Myocyte (in vitro differentiated cells): ENCODE measurements around the gene LRRC10B. TPM values are rescaled to one million over a fixed set of nuclear protein-coding genes. Genes with fewer than 3 reads are reported as not detected.
A peak's percentile ranks its signal among the peaks of the same experiment; 100 is the strongest.
"Not testable (repeated sequence)": the region's sequence is repeated elsewhere in the genome, so short reads cannot be mapped to it uniquely, and the experiment has no call there.

Experiments used
- DNase-seq: peaks from one replicate; pipeline ENCODE4 v3.0.0-alpha.2; 2012; ENCODE audit warnings: low read depth
- polyA plus RNA-seq: library from polyadenylated mRNA; unstranded; fragments of >200 nt; gene quantifications from one replicate; pipeline ENCODE4 v1.2.1, GENCODE V29; 2012; ENCODE audit warnings: missing spikeins
- total RNA-seq: library from RNA; depleted of rRNA; stranded (reverse); fragments of >200 nt; gene quantifications from 2 replicates; pipeline ENCODE4 v1.2.3, GENCODE V29; 2014

The LRRC10B gene
- total RNA-seq, result not detected in 2 replicates
- not detected for polyA plus RNA-seq

DNA sequence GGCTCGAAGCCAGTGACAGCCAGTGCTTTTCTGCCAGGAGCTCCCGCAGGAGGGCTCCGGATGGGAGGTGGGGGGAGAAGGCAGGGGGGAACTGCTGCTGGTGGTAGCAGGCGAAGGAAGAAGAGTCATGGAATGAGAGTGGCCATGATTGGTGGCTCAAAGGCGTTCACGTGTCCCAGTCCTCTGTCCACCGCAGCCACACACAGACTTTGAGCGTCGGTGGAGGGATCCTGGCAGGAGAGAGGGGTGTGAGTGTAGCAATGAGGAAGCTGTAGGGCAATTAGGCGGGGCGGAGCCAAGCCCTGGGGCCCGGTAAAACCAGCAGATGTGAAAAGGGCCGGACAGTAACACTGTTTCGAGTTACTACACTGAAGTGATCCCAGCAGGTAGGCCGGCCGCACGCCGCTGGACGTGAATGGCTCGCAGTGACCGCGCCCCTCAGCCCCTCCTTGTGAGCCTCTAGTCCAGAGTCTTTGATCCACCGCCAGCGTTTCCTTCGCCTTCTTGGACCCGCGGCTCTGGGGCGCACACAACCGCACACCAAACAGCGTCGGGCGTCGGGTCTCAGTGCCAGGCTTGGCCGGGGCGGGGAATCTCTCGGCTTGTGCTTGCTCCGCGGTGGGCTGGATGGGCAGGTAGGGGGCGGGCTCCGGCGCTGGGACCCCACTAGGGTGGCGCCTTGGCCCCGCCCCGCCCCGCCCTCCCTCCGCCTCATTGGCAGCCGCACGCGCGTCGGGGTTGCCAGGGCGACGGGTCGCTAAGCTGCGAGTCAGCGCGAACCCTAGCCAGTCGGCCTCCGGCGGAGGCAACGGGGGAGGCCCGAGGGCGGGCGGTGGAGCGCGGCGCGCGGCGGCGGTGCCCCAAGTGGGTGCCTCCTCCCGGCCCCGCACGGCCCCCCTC is at the start of gene LRRC10B:
TSS of gene LRRC10B (plus strand) at position 788 of the 900 bp plus-strand sequence. CDS start 250 bp downstream, outside the sequence.
- no peak for DNase-seq

GRCh38 chr11:61460474-61460881 is 48.1 kb upstream of the LRRC10B start:
- DNase-seq, result no peak

- no peak for DNase-seq
These were observed 47.6 kb upstream of the LRRC10B start for GRCh38 chr11:61460986-61461385.

DNA sequence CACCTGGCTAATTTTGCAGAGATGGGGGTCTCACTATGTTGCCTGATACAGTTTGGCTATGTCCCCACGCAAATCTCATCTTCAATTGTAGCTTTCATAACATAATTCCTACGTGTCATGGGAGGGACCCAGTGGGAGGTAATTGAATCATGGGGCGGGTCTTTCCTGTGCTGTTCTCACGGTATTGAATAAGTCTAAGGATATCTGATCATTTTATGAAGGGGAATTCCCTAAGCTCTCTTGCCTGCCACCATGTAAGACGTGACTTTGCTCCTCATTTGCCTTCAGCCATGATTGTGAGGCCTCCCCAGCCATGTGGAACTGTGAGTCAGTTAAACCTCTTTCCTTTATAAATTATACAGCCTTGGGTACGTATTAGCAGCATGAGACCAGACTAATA is 40.9 kb upstream of the LRRC10B start:
- not testable (repeated sequence) for DNase-seq

DNA sequence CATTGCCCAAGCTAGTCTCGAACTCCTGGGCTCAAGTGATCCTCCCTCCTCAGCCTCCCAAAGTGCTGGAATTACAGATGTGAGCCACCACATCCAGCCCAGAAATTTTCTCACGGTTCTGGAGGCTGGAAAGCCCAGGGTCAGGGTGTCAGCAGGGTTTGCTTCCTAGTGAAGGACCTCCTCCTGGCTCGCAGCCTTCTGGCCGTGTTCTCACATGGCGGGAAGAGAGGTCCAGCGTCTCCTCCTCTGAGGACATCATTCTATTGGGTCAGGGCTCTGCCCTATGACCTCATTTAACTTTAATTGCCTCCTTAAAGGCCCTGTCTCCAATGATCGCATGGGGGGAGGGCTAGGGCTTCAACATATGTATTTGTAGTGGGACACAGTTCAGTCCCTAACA is 40.5 kb upstream of the LRRC10B start:
- DNase-seq, result no peak

DNA sequence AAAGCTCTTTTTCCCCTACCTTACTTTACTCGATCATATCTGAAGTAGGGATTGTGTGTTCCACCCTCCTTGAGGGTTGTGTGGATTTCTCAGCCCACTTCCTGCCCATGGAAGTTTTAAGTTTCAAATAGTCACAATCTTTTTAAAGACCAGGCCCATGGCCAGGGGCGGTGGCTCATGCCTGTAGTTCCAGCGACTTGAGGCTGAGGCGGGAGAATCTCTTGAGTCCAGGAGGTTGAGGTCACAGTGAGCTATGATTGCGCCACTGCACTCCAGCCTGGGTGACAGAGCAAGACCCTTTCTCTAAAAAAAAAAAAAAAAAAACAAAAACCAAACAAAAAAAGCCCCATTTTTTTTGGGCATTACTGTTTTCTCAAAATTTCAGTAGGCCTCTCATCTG is 36.3 kb upstream of the LRRC10B start:
- DNase-seq, result peak; percentile 93

DNA sequence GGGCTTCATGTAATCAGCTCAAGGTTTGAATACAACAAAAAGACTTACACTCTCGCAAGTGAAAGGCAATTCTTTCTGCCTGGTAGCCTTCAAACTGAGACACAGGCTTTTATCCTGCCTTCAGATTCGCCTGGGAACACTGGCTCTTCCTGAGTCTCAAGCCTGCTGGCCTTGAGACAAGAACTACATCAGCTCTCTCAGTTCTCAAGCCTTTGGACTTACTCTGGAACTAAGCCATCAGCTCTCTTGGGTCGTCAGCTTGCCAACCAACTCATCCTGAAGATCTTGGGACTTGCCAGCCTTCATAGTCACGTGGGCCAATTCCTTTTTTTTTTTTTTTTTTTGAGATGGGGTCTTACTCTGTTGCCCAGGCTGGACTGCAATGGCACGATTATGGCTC is 35.7 kb upstream of the LRRC10B start:
- peak; percentile 57 for DNase-seq

DNA sequence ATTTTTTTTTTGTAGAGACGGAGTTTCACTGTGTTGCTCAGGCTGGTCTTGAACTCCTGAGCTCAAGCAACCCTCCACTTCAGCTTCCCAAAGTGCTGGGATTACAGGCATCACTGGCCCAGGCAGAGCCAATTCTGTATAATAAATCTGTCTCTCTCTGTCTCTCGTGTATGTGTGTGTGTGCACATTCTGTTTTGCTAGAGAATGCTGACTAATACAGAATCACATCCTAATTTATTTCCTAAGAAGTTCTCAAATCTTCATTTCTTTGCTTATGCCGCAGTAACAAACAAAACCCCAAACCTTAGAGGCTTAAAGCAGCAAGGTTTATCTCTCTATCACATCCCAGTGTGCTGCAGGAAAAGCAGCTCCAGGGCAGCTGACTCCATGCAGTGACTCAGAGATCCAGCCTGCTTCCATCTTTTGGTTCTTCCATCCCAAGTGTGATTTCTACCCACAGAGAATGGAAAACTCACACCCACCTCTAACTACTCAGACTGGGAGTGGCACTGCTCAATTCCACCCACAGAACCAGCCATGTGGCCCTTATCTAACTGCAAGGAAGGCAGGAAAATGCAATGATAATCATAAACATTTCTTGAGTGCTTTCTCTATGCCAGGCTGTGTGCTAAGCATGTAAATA is 35.1 kb upstream of the LRRC10B start:
- no peak for DNase-seq

- DNase-seq, result no peak
These were observed 34.4 kb upstream of the LRRC10B start for GRCh38 chr11:61474013-61474643.

DNA sequence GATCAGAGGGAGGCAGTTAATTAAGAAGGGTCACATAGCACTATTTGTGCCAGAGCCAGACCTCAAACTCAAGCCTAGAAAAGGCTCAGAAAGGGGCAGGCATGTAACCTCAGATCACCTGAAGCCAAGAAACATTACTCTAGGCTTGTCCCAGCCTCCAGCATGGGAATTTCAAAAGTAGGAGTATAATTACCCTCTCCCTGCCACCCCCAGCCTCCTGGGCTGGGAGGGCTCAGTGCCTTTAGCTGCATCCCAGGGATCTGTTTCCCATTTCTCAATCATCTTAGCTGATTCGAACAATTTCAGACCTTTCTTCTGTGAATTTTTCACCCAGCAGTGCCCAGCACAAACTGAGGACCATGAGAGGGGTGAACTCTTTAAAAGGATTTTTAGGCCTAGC is 33.1 kb upstream of the LRRC10B start:
- DNase-seq, result no peak

DNA sequence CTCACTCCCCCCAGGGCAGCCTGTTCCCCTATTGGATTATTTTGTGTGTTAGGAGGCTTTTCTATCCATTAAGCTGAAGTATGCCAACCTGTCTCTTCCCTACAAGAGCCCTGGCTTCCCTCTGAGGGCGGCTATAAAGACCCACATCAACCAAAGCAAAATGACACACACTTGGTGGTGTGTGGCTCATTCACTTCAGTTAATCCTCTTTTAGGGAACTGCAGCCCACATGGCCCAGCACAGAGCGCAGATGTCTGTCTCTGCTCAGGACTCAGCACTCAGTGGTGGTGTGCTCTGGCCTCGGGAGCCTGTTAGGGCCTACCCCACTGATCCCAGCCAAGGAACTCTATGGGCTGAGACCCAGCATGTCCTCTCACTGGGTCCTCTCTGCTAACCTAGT is 32.2 kb upstream of the LRRC10B start:
- DNase-seq, result no peak

GRCh38 chr11:61477126-61477525 is 31.4 kb upstream of the LRRC10B start:
- no peak for DNase-seq

GRCh38 chr11:61477727-61478148 is 30.8 kb upstream of the LRRC10B start:
- no peak for DNase-seq

DNA sequence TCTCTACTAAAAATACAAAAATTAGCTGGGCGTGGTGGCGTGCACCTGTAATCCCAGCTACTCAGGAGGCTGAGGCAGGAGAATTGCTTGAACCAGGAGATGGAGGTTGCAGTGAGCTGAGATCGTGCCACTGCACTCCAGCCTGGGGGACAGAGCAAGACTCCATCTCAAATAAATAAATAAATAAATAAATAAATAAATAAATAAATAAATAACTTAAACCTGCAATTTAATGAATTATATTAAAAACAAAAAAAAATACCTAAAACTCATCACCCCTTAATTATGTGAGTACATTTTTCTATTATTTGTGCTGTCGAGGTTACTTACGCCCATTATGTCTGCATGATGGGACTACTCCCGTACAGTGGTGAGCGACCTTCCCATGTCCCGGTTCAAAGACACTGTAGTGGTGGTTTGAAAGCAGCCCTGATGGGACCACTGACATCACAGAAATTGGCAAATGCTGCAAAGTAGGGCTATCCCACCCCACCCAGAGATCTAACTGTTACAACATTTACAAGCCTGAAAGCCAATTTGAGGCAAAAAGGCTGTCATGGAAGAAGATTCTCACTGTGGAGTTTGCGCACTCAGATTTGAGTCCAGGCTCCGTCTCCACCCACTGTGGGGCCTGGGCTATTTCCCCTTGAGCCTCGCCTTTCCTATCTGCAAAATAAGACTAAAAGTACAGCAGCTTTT is 29.0 kb upstream of the LRRC10B start:
- DNase-seq, result not testable (repeated sequence)

GRCh38 chr11:61480261-61480993 is 28.1 kb upstream of the LRRC10B start:
- DNase-seq, result no peak

GRCh38 chr11:61480994-61481335 is 27.6 kb upstream of the LRRC10B start:
- no peak for DNase-seq

DNA sequence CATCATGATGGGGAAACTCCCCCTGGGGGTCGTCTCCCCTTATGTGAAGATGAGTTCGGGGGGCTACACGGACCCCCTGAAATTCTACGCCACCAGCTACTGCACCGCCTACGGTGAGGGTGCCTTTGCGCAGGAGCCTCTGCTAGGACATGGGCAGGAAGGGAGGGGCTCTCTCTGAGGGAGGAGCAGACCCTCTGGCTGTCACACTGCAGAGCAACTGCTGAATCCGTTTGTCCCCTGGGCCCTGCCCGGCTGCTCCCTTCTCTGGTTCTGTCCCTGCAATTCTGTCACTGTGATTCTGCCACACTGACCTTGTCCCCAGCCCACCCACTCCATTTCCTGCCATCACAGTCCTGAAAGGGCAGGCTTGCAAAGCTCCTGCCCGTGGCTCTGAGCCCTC is 26.7 kb upstream of the LRRC10B start:
- no peak for DNase-seq

DNA sequence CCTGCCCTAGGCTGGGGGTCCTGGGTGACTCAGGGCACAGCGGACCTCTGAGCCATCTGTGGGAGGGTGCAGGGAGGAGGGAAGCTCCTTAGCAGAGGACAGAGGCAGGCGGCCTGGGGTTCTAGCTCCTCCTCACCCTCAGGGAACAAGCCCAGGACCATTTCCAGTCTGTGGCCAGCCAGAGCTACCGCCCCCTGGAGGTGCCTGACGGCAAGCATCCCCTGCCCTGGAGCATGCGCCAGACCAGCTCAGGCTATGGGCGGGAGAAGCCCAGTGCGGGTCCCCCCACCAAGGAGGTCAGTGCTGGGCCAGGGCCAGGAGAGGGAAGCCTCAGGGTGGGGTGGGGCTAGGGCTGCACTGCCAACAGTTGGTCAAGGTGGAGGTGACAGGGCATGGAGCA is 26.0 kb upstream of the LRRC10B start:
- no peak for DNase-seq

- DNase-seq, result no peak
These were observed 24.0 kb upstream of the LRRC10B start for GRCh38 chr11:61484541-61484940.

DNA sequence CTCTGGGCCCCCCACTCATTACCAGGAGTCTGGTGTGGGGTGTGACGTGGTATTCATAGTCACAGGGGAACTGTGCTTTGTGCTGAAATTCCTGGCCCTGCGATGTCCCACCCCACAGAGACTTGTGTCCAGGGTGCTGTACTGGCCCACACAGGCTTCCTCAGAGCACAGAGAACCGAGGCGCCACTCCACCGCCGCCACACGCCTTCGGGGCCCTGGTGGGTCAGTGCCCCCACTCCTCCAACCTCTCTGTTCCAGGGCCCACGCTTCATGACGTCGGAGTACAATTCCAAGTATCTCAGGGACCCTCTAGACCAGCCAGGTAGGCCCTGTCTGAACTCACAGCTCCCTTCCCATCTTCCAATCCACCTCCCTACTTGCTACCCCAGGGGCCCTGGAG is 23.5 kb upstream of the LRRC10B start:
- DNase-seq, result no peak
